SK-N-SH (cell line): ENCODE measurements around the gene PRKCQ. TPM values are rescaled to one million over a fixed set of nuclear protein-coding genes. Genes with fewer than 3 reads are reported as not detected.

Source experiments
- CTCF ChIA-PET: fragments of 300-600, 350-600 bp; formaldehyde crosslinking; extraction: SDS; loops from one replicate; lab custom pipeline; 2021; lab: Yijun Ruan, JAX
- POLR2A ChIA-PET: fragments of 350-600 bp; sonication (Branson Sonifier 250); formaldehyde crosslinking; extraction: SDS; loops from one replicate; lab custom pipeline; 2020; ENCODE audit warnings: antibody characterized with exemption, inconsistent platforms; lab: Yijun Ruan, JAX
- DNase-seq: peaks from one replicate; pipeline ENCODE4 v3.0.0; 2012
- H2AFZ ChIP-seq: fragments of 200-600 bp; sonication (generic); 2 replicates; pipeline ENCODE4 v1.8.1; 2016; ENCODE audit warnings: antibody characterized with exemption, mild to moderate bottlenecking, low read depth
- H3F3A ChIP-seq: fragments of 200-600 bp; sonication (generic); replicated peaks from 2 replicates; pipeline ENCODE3; 2016; ENCODE audit warnings: antibody characterized with exemption, mild to moderate bottlenecking; ENCODE audit not compliant: insufficient read depth
- H3K27ac ChIP-seq, 2 experiments: fragments of 200-500 bp in 1 of 2; fragments of 200-600 bp in 1 of 2; sonication (Bioruptor generic) in 1 of 2; sonication (generic), shearing (Covaris generic) in 1 of 2; 2 replicates each; pipeline versions ENCODE4 v1.5.1 to v1.6.1; 2014 to 2016; ENCODE audit warnings: low read depth in 2 of 2, inconsistent platforms in 1 of 2, low read length in 1 of 2, mild to moderate bottlenecking in 1 of 2, mixed read lengths in 1 of 2
- H3K27me3 ChIP-seq: fragments of 200-600 bp; sonication (generic), shearing (Covaris generic); 2 replicates; pipeline ENCODE4 v1.6.1; 2016; ENCODE audit warnings: mixed run types; ENCODE audit not compliant: insufficient read depth
- H3K36me3 ChIP-seq, 2 experiments: fragments of 200-500 bp in 1 of 2; fragments of 200-600 bp in 1 of 2; sonication (Bioruptor generic) in 1 of 2; sonication (generic) in 1 of 2; replicated peaks in 1 of 2; 2 replicates each; pipeline versions ENCODE3 to v1.5.1; 2014 to 2016; ENCODE audit warnings: low read length in 1 of 2, mild to moderate bottlenecking in 1 of 2; ENCODE audit not compliant: insufficient read depth in 2 of 2, control insufficient read depth in 1 of 2
- H3K4me1 ChIP-seq, 2 experiments: fragments of 200-500 bp in 1 of 2; fragments of 200-600 bp in 1 of 2; sonication (Bioruptor generic) in 1 of 2; sonication (generic), shearing (Covaris generic) in 1 of 2; 2 replicates each; pipeline versions ENCODE4 v1.5.1 to v1.6.1; 2014 to 2016; ENCODE audit warnings: low read depth in 1 of 2, low read length in 1 of 2, mixed run types in 1 of 2; ENCODE audit not compliant: insufficient read depth in 2 of 2, control insufficient read depth in 1 of 2
- H3K4me2 ChIP-seq: fragments of 200-600 bp; sonication (generic), shearing (Covaris generic); 2 replicates; pipeline ENCODE4 v1.6.1; 2017; ENCODE audit warnings: mixed run types
- H3K4me3 ChIP-seq, 2 experiments: fragments of 200-500 bp in 1 of 2; fragments of 200-600 bp in 1 of 2; sonication (Bioruptor generic) in 1 of 2; sonication (generic), shearing (Covaris generic) in 1 of 2; 2 replicates each; pipeline versions ENCODE4 v1.5.1 to v1.8.1; 2014 to 2016; ENCODE audit warnings: low read depth in 2 of 2, inconsistent platforms in 1 of 2, low read length in 1 of 2, mild to moderate bottlenecking in 1 of 2, mixed read lengths in 1 of 2, moderate library complexity in 1 of 2
- H3K79me2 ChIP-seq: fragments of 200-600 bp; sonication (generic); 2 replicates; pipeline ENCODE4 v1.8.1; 2017; ENCODE audit warnings: mild to moderate bottlenecking; ENCODE audit not compliant: insufficient read depth
- H3K9ac ChIP-seq: fragments of 200-600 bp; sonication (generic); 2 replicates; pipeline ENCODE4 v1.6.1; 2017; ENCODE audit warnings: mixed run types
- H3K9me2 ChIP-seq: fragments of 200-600 bp; sonication (generic); 2 replicates; pipeline ENCODE4 v1.6.1; 2017; ENCODE audit warnings: mixed run types
- H3K9me3 ChIP-seq: fragments of 200-600 bp; sonication (generic); 2 replicates; pipeline ENCODE4 v1.6.1; 2017; ENCODE audit warnings: mixed run types, mild to moderate bottlenecking, moderate library complexity
- H4K20me1 ChIP-seq: fragments of 200-600 bp; sonication (generic); 2 replicates; pipeline ENCODE4 v1.6.1; 2017; ENCODE audit warnings: mild to moderate bottlenecking, mixed run types; ENCODE audit not compliant: insufficient read depth
- CHD2 ChIP-seq: fragments of 150-350 bp; IDR thresholded peaks from 2 replicates; pipeline ENCODE4 v1.6.1; 2018; ENCODE audit warnings: low read length; ENCODE audit not compliant: partially characterized antibody
- EP300 ChIP-seq, 2 experiments: IDR thresholded peaks; 2 replicates each; pipeline versions ENCODE4 v1.4.0 to v1.6.1; 2012; ENCODE audit warnings: borderline replicate concordance in 1 of 2, low read depth in 1 of 2, low read length in 1 of 2
- FOSL2 ChIP-seq: IDR thresholded peaks from 2 replicates; pipeline ENCODE4 v1.4.0; 2012; ENCODE audit warnings: low read depth, mild to moderate bottlenecking, moderate library complexity, borderline replicate concordance
- GABPA ChIP-seq: IDR thresholded peaks from 2 replicates; pipeline ENCODE4 v1.4.0; 2012; ENCODE audit warnings: low read depth, mild to moderate bottlenecking
- MAX ChIP-seq: IDR thresholded peaks from 2 replicates; pipeline ENCODE4 v1.4.0; 2012; ENCODE audit warnings: low read depth
- MEF2A ChIP-seq: IDR thresholded peaks from 2 replicates; pipeline ENCODE4 v1.4.0; 2012; ENCODE audit warnings: low read depth, borderline replicate concordance
- NFIC ChIP-seq: IDR thresholded peaks from 2 replicates; pipeline ENCODE4 v1.4.0; 2012; ENCODE audit warnings: borderline replicate concordance
- RCOR1 ChIP-seq: fragments of 150-350 bp; IDR thresholded peaks from 2 replicates; pipeline ENCODE4 v1.6.1; 2017; ENCODE audit warnings: antibody characterized with exemption, low read length
- REST ChIP-seq: IDR thresholded peaks from 2 replicates; pipeline ENCODE4 v1.6.1; 2012; ENCODE audit warnings: mild to moderate bottlenecking, low read depth, low read length, moderate library complexity
- RFX5 ChIP-seq: IDR thresholded peaks from 2 replicates; pipeline ENCODE4 v1.6.1; 2012; ENCODE audit warnings: mild to moderate bottlenecking, improper control_type of control experiment, low read length
- RXRA ChIP-seq: IDR thresholded peaks from 2 replicates; pipeline ENCODE4 v1.4.0; 2012; ENCODE audit warnings: low read depth, mild to moderate bottlenecking, borderline replicate concordance
- SMC3 ChIP-seq: IDR thresholded peaks from 2 replicates; pipeline ENCODE4 v1.6.1; 2012; ENCODE audit warnings: low read depth, low read length, improper control_type of control experiment
- TCF12 ChIP-seq: IDR thresholded peaks from 2 replicates; pipeline ENCODE4 v1.4.0; 2012
- TEAD4 ChIP-seq: IDR thresholded peaks from 2 replicates; pipeline ENCODE4 v1.4.0; 2012; ENCODE audit warnings: mild to moderate bottlenecking, borderline replicate concordance; ENCODE audit not compliant: insufficient read depth
- WGBS: methylation state at CpG from one replicate; pipeline ENCODE4 v1.1.6; 2017; ENCODE audit warnings: low lambda C conversion rate; 5-methylcytosine and 5-hydroxymethylcytosine counted together
- polyA plus RNA-seq, 3 experiments: library from polyadenylated mRNA; depleted of rRNA; stranded (reverse); fragments of >200 nt; gene quantifications; 2 replicates each; pipeline ENCODE4 v1.2.3, GENCODE V29; 2012
- TF ChIP-seq, protein P1 (sequence below): IDR thresholded peaks from 2 replicates; pipeline ENCODE4 v1.4.0; 2012; ENCODE audit warnings: low read depth, borderline replicate concordance

The PRKCQ gene
- polyA plus RNA-seq, 1 of the 3 experiments (the other 2 are of a cell fraction): 0.18 TPM

DNA sequence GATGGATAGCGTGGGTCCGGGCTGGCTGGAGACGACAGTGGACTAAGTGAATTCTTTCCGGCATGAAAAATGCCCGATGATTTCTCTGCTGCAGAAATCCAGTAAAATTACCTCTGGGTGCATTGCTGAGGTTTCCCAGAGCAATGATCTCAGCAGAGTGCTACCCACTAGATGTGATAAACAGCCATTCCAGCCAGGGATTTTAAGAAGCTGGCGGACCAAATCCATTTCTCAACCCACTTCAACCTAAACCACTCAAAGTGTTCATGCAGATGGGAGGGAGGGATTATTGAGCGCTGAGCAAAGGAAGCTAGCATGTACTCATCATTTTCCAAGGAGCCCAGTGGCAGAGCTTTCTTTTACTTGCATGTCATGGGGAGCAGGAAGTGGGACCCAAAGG is 116.7 kb downstream of the PRKCQ start:
- H3K36me3 ChIP-seq: no peaks in the 10 kb centered on the region
- 25% methylated on average over 7 of the region's 7 CpGs for WGBS
- no peak for TF ChIP-seq RFX5
- no peak for TF ChIP-seq RXRA
- no peak for TF ChIP-seq GABPA
- TF ChIP-seq TEAD4: no peak
- no peak for TF ChIP-seq NFIC
- TF ChIP-seq FOSL2: no peak
- TF ChIP-seq MEF2A: no peak
- no peak for TF ChIP-seq RCOR1
- TF ChIP-seq MAX: no peak
- TF ChIP-seq, protein P1, sequence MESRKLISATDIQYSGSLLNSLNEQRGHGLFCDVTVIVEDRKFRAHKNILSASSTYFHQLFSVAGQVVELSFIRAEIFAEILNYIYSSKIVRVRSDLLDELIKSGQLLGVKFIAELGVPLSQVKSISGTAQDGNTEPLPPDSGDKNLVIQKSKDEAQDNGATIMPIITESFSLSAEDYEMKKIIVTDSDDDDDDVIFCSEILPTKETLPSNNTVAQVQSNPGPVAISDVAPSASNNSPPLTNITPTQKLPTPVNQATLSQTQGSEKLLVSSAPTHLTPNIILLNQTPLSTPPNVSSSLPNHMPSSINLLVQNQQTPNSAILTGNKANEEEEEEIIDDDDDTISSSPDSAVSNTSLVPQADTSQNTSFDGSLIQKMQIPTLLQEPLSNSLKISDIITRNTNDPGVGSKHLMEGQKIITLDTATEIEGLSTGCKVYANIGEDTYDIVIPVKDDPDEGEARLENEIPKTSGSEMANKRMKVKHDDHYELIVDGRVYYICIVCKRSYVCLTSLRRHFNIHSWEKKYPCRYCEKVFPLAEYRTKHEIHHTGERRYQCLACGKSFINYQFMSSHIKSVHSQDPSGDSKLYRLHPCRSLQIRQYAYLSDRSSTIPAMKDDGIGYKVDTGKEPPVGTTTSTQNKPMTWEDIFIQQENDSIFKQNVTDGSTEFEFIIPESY: no peak
- no peak for TF ChIP-seq SMC3
- TF ChIP-seq CHD2: no peak
- no peak for TF ChIP-seq EP300 (IDR thresholded peaks at IDR 0.05; ENCODE audit: borderline replicate concordance in 1 of 2, low read depth in 1 of 2, low read length in 1 of 2)
- TF ChIP-seq REST: no peak
- TF ChIP-seq TCF12: no peak
- H3K9me3 ChIP-seq: no peaks in the 10 kb centered on the region
- H3K4me3 ChIP-seq: no peak overlapping the region
- H3K9ac ChIP-seq: no peak overlapping the region
- H3K4me2 ChIP-seq: no peak overlapping the region
- no peaks in the 10 kb centered on the region for H3F3A ChIP-seq
- no peaks in the 10 kb centered on the region for H3K9me2 ChIP-seq
- H4K20me1 ChIP-seq: no peaks in the 10 kb centered on the region
- POLR2A ChIA-PET: no interaction called here
- H3K4me1 ChIP-seq: no peaks in the 10 kb centered on the region
- no peak overlapping the region for H3K27ac ChIP-seq
- no peaks in the 10 kb centered on the region for H3K79me2 ChIP-seq
- DNase-seq: no peak
- H2AFZ ChIP-seq: no peak overlapping the region
- H3K27me3 ChIP-seq: no peaks in the 10 kb centered on the region; the same call in 1 of the 2 replicates
- CTCF ChIA-PET: interaction anchor here (1.2 kb wide), 1 partner anchor 57 kb away, joined by 3 read pairs; no protein-coding TSS in a partner anchor
